ENCODE measurements around the gene THAP7. TPM values are rescaled to one million over a fixed set of nuclear protein-coding genes. Genes with fewer than 3 reads are reported as not detected.

The THAP7 gene
- total and polyA plus RNA-seq, 2 of the 13 experiments (the other 11 are each of a cell fraction or from before 2014, with no cell fraction given): 13.0 to 25.5 TPM

DNA sequence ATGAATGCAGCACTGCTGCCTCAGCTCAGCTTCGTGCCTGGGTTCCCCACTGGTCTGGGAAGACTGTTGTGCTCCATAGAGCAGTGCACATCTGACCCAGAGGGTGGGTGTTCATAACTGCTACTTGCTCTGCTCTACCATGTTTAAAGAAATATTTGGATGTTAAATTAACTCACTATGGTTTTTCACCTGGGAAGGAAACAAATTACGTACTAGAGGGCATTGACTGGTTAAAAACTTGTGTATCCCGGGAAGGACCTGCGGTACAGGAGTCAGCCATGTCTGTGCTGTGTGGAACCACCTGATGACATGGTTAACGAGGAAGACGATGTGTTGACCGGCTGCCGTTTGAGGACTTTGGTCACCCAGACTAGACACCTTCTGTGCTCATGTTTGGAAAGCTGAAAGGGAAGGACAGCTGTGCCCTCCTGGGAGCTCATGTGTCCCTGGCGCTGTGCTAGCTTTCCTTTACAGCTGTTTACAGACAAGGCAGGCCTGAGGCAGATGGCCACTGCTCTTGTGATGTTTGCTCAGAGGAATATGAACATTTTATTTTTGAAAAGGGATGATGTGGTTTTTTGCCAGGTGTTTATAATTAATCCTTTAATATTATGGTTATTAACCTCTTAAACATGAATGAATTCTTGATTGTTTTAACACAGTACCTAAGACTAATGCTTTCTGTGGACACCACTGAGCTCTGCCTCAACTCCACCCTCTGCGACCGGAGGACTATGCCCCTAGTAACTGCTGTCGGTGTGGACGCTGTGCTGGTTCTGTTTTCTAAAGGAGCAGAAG, 49.2 kb downstream of the THAP7 start (continued):
- TF ChIP-seq ZKSCAN8 (CRISPR knock-in tag; IDR thresholded peaks at IDR 0.05; ENCODE audit: borderline replicate concordance): no peak
- TF ChIP-seq TBP (CRISPR knock-in tag; IDR thresholded peaks at IDR 0.05): no peak
- 0 out of 2 replicates have a peak, but pooled peaks have one; percentile 33 for TF ChIP-seq ZNF547 (CRISPR knock-in tag; IDR thresholded peaks at IDR 0.05)
- TF ChIP-seq ZNF550 (CRISPR knock-in tag; IDR thresholded peaks at IDR 0.05; ENCODE audit: borderline replicate concordance): no peak
- TF ChIP-seq ZNF225 (CRISPR knock-in tag; IDR thresholded peaks at IDR 0.05): 0 out of 2 replicates have a peak, but pooled peaks have one; percentile 21
- TF ChIP-seq YEATS4 (CRISPR knock-in tag; IDR thresholded peaks at IDR 0.05; ENCODE audit: borderline replicate concordance): peak; percentile 42; the same call in 1 of the 2 replicates
- TF ChIP-seq, protein P1, sequence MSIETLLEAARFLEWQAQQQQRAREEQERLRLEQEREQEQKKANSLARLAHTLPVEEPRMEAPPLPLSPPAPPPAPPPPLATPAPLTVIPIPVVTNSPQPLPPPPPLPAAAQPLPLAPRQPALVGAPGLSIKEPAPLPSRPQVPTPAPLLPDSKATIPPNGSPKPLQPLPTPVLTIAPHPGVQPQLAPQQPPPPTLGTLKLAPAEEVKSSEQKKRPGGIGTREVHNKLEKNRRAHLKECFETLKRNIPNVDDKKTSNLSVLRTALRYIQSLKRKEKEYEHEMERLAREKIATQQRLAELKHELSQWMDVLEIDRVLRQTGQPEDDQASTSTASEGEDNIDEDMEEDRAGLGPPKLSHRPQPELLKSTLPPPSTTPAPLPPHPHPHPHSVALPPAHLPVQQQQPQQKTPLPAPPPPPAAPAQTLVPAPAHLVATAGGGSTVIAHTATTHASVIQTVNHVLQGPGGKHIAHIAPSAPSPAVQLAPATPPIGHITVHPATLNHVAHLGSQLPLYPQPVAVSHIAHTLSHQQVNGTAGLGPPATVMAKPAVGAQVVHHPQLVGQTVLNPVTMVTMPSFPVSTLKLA (IDR thresholded peaks at IDR 0.05): no peak
- TF ChIP-seq, protein P2, sequence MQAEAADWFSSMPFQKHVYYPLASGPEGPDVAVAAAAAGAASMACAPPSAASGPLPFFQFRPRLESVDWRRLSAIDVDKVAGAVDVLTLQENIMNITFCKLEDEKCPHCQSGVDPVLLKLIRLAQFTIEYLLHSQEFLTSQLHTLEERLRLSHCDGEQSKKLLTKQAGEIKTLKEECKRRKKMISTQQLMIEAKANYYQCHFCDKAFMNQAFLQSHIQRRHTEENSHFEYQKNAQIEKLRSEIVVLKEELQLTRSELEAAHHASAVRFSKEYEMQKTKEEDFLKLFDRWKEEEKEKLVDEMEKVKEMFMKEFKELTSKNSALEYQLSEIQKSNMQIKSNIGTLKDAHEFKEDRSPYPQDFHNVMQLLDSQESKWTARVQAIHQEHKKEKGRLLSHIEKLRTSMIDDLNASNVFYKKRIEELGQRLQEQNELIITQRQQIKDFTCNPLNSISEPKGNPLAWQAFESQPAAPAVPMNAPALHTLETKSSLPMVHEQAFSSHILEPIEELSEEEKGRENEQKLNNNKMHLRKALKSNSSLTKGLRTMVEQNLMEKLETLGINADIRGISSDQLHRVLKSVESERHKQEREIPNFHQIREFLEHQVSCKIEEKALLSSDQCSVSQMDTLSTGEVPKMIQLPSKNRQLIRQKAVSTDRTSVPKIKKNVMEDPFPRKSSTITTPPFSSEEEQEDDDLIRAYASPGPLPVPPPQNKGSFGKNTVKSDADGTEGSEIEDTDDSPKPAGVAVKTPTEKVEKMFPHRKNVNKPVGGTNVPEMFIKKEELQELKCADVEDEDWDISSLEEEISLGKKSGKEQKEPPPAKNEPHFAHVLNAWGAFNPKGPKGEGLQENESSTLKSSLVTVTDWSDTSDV (CRISPR knock-in tag; IDR thresholded peaks at IDR 0.05): no peak
- TF ChIP-seq SP1 (IDR thresholded peaks at IDR 0.05): no peak
- TF ChIP-seq SP1 (CRISPR knock-in tag; IDR thresholded peaks at IDR 0.05): no peak
- TF ChIP-seq, protein P3, sequence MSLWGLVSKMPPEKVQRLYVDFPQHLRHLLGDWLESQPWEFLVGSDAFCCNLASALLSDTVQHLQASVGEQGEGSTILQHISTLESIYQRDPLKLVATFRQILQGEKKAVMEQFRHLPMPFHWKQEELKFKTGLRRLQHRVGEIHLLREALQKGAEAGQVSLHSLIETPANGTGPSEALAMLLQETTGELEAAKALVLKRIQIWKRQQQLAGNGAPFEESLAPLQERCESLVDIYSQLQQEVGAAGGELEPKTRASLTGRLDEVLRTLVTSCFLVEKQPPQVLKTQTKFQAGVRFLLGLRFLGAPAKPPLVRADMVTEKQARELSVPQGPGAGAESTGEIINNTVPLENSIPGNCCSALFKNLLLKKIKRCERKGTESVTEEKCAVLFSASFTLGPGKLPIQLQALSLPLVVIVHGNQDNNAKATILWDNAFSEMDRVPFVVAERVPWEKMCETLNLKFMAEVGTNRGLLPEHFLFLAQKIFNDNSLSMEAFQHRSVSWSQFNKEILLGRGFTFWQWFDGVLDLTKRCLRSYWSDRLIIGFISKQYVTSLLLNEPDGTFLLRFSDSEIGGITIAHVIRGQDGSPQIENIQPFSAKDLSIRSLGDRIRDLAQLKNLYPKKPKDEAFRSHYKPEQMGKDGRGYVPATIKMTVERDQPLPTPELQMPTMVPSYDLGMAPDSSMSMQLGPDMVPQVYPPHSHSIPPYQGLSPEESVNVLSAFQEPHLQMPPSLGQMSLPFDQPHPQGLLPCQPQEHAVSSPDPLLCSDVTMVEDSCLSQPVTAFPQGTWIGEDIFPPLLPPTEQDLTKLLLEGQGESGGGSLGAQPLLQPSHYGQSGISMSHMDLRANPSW (CRISPR knock-in tag; IDR thresholded peaks at IDR 0.05; ENCODE audit: borderline replicate concordance): no peak
- TF ChIP-seq ZNF713 (CRISPR knock-in tag; IDR thresholded peaks at IDR 0.05): peak; percentile 71; the same call in 1 of the 2 replicates
- TF ChIP-seq YY1 (IDR thresholded peaks at IDR 0.05; ENCODE audit: insufficient read depth, insufficient replicate concordance, low read depth, low read length): peak; percentile 42
- TF ChIP-seq XBP1 (CRISPR knock-in tag; IDR thresholded peaks at IDR 0.05): no peak
- peak; percentile 75 for TF ChIP-seq ZNF644 (CRISPR knock-in tag; IDR thresholded peaks at IDR 0.05; ENCODE audit: low read depth)
- TF ChIP-seq NPAS2 (CRISPR knock-in tag; IDR thresholded peaks at IDR 0.05; ENCODE audit: borderline replicate concordance): no peak
- TF ChIP-seq, protein P4, sequence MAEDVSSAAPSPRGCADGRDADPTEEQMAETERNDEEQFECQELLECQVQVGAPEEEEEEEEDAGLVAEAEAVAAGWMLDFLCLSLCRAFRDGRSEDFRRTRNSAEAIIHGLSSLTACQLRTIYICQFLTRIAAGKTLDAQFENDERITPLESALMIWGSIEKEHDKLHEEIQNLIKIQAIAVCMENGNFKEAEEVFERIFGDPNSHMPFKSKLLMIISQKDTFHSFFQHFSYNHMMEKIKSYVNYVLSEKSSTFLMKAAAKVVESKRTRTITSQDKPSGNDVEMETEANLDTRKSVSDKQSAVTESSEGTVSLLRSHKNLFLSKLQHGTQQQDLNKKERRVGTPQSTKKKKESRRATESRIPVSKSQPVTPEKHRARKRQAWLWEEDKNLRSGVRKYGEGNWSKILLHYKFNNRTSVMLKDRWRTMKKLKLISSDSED (CRISPR knock-in tag; IDR thresholded peaks at IDR 0.05): no peak
- peak; percentile 35; the same call in 1 of the 2 replicates for TF ChIP-seq ETV5 (CRISPR knock-in tag; IDR thresholded peaks at IDR 0.05; ENCODE audit: borderline replicate concordance)
- peak; percentile 66; the same call in 1 of the 2 replicates for TF ChIP-seq NCOR1 (IDR thresholded peaks at IDR 0.05; ENCODE audit: borderline replicate concordance, low read length)
